Heart left ventricle (tissue), 16 donors: ENCODE measurements around the gene PLEKHA7. TPM values are rescaled to one million over a fixed set of nuclear protein-coding genes. Genes with fewer than 3 reads are reported as not detected.

ENCODE experiments used
- ATAC-seq, 4 donors: fragments of 200-7000 bp; cut with Tn5 transposase; one replicate each; pipeline ENCODE4 v1.9.1; 2020 to 2022; ENCODE audit warnings: moderate library complexity in 4 of 4, mild to moderate bottlenecking in 3 of 4, moderate number of reproducible peaks in 1 of 4
- DNase-seq, 5 donors: peaks; one replicate each; pipeline ENCODE4 v3.0.0-alpha.2; 2020
- H3K27ac ChIP-seq, 12 donors: fragments of 200-600 bp; sonication (generic) in 4 of 12; one replicate each; pipeline versions ENCODE4 v1.5.0 to v1.8.0; 2016 to 2022; ENCODE audit warnings: mild to moderate bottlenecking in 2 of 12
- H3K27me3 ChIP-seq, 9 donors: fragments of 200-600 bp; sonication (generic) in 2 of 9; one replicate each; pipeline versions ENCODE4 v1.5.1 to v1.8.0; 2016 to 2022; ENCODE audit warnings: mild to moderate bottlenecking in 3 of 9
- H3K36me3 ChIP-seq, 9 donors: fragments of 200-600 bp; sonication (generic) in 2 of 9; one replicate each; pipeline versions ENCODE4 v1.5.0 to v1.8.0; 2018 to 2022; ENCODE audit warnings: mild to moderate bottlenecking in 2 of 9
- H3K4me1 ChIP-seq, 12 donors: fragments of 200-600 bp; sonication (generic) in 4 of 12; one replicate each; pipeline versions ENCODE4 v1.5.0 to v1.8.0; 2016 to 2022; ENCODE audit warnings: mild to moderate bottlenecking in 3 of 12
- H3K4me3 ChIP-seq, 12 donors: fragments of 200-600 bp; sonication (generic) in 4 of 12; one replicate each; pipeline versions ENCODE4 v1.5.0 to v1.8.0; 2017 to 2022; ENCODE audit warnings: mild to moderate bottlenecking in 9 of 12, moderate library complexity in 4 of 12
- H3K9me3 ChIP-seq, 12 donors: fragments of 200-600 bp; sonication (generic) in 4 of 12; one replicate each; pipeline versions ENCODE4 v1.5.0 to v1.8.0; 2016 to 2022; ENCODE audit warnings: mild to moderate bottlenecking in 1 of 12
- POLR2A ChIP-seq, 2 donors: fragments of 450-650 bp; IDR thresholded peaks; one replicate each; pipeline ENCODE4 v1.6.1; 2017; ENCODE audit warnings: antibody characterized with exemption in 2 of 2, mild to moderate bottlenecking in 2 of 2, moderate library complexity in 2 of 2
- WGBS, 4 donors: extraction: QIAGEN DNeasy Blood & Tissue Kit in 2 of 4; methylation state at CpG; one replicate each; pipeline versions ENCODE4 v1.1.5 to v1.1.7; 2013 to 2018; 5-methylcytosine and 5-hydroxymethylcytosine counted together
- intact Hi-C, 10 donors: fragments of 100-400 bp; cut with DNase I; formaldehyde crosslinking; loops; one replicate each; pipeline versions ENCODE4 v1.11.1 to v1.14.2; 2022
- polyA plus RNA-seq, 2 donors: library from polyadenylated mRNA; stranded (reverse); fragments of 200-250 nt; gene quantifications; one replicate each; pipeline ENCODE4 v1.2.3, GENCODE V29; 2013
- total RNA-seq, 9 donors: library from RNA; depleted of rRNA in 2 of 9; stranded (reverse); fragments of >200 nt in 2 of 9; fragmentation: NEBNext Ultra II Directional in 3 of 9; extraction: Animal tissue kit (Norgen Biotek cat#: 25700) in 3 of 9; gene quantifications; one replicate each; pipeline versions ENCODE4 v1.1.0 to v1.2.4, GENCODE V29; 2016 to 2023
- TF ChIP-seq, protein P1 (sequence below), 12 donors: fragments of 200-600 bp; sonication (generic) in 4 of 12; IDR thresholded peaks; one replicate each; pipeline versions ENCODE4 v1.5.0 to v1.8.0; 2018 to 2022; ENCODE audit warnings: antibody characterized with exemption in 12 of 12, mild to moderate bottlenecking in 5 of 12
- donor health status: ischemic (EF 13 %, LVEDD 7.1; RV severe dilation, severe dysfunction).
- donor health status: healthy with polysubstance abuse.
- donor health status: DM: no; HTN: yes; CAD: no.
- donor health status: DM: no; HTN: no; CAD: no.
- donor health status: ischemic (EF 25% LVEDD 6.9; RV normal size, moderate dysfunction).
- donor health status: ischemic (EF 25% LVEDD 5.7; RV mildly dilated, moderate dysfunction).
- donor health status: healthy.
- donor health status: DM: yes; HTN: yes; CAD: no.
- donor health status: ischemic (EF 35%, LVEDD 5.7; RV mildly dilated, moderate dysfunction).
- donor health status: nonischemic (EF 11% LVEDD 7.7; RV severe dilation, severe dysfunction).
- donor health status: DM: yes; HTN: yes; CAD: no.
- donor health status: PGD.
- donor health status: ischemic (EF 29% LVEDD 5.4; RV normal size, mild dysfunction).
- donor health status: nonischemic (EF 23%, LVEDD 6.1; RV moderate dilation, normal function).

PLEKHA7 gene
- total and polyA plus RNA-seq, 11 donors: 13.1 to 57.5 (median 23.5) TPM

DNA sequence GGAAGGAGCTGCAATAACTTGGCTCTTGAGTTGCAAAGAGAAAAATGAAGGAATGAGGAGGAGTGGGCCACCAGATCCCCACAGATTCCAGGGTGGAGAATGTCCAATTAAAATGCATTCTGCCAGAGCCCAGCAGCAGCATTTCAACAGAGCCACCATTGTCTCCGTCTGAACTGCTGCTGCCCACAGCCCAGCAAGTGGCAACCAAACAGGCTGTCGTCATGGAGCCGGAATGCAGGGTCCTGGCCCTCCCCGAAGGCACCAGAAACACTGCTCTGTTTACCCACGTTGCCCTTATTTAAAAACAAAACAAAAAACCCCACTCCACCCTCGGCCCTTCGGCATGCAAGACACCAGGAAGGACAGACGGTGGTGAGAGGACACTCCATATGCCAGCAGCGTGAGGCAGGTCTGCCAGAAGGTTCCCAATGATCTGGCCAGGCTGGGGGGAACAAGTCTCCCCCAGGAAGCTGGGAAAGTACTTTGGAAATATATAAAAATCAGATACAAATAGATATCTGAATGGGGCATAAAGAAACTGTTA lies 32.5 kb downstream of the PLEKHA7 start:
- peak in 1 of 5 donors; percentile 35 for DNase-seq
- H3K36me3 ChIP-seq: no peaks in the 10 kb centered on the region
- H3K27me3 ChIP-seq: no peaks in the 10 kb centered on the region
- intact Hi-C loops: no loop called here
- peak overlapping the region in 2 of 12 donors; percentile 19 to 42 for H3K27ac ChIP-seq
- ATAC-seq: peak in 3 of 4 donors; percentile 43 to 67 (median 57)
- no peaks in the 10 kb centered on the region for H3K9me3 ChIP-seq
- H3K4me3 ChIP-seq: no peak overlapping the region
- peaks cover 0 to 19% (median 7%) of the 10 kb centered on the region in 12 donors for H3K4me1 ChIP-seq
- TF ChIP-seq, protein P1, sequence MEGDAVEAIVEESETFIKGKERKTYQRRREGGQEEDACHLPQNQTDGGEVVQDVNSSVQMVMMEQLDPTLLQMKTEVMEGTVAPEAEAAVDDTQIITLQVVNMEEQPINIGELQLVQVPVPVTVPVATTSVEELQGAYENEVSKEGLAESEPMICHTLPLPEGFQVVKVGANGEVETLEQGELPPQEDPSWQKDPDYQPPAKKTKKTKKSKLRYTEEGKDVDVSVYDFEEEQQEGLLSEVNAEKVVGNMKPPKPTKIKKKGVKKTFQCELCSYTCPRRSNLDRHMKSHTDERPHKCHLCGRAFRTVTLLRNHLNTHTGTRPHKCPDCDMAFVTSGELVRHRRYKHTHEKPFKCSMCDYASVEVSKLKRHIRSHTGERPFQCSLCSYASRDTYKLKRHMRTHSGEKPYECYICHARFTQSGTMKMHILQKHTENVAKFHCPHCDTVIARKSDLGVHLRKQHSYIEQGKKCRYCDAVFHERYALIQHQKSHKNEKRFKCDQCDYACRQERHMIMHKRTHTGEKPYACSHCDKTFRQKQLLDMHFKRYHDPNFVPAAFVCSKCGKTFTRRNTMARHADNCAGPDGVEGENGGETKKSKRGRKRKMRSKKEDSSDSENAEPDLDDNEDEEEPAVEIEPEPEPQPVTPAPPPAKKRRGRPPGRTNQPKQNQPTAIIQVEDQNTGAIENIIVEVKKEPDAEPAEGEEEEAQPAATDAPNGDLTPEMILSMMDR (IDR thresholded peaks at IDR 0.05): no peak
- TF ChIP-seq POLR2A (IDR thresholded peaks at IDR 0.05): no peak
- 35 to 47% (median 39%) methylated on average over 9 of the region's 9 CpGs for WGBS, 4 donors

DNA sequence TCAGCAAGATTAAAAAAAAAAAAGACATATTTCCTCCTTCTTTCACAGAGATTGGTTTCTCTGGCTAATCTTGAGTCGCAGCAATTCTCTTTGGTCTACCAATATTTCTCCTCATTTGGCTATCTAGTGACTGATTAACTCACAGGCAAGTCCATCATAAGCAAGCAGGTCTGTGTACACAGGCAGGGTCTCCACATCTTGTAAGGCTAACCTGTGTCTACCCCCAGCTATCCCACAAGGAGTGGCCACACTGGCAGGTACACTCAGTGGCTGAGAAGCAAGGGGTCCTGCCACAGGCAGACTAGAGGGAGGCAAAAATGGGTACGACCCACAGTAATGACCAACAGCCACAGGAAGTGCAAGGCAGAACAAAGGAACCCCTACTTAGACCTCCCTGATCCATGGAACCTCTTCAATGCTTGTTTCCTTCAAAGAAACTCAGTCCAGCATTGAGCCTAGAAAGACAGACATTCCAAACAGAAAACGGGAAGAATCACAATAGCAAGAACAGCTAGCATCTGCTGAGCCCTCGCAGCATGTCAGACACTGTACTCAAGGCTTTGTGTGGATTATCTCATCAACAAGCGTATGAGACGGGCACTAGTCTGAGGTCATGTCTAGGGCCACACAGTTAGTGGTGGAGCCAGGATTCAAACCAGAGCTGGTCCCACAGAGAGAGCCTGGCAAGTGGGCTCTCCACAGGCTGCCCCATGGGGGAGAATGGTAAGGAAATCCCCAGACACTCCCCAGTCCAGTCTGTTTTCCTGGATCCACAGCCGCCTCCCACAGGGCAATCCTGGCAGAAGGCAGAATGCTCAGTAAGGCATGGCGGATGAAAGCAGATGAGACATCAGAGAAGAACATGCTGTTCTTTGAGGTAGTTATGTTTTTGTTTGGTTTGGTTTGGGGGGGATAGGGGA lies 34.3 kb downstream of the PLEKHA7 start:
- no peaks in the 10 kb centered on the region for H3K9me3 ChIP-seq
- no peak overlapping the region for H3K4me3 ChIP-seq
- H3K4me1 ChIP-seq: peaks cover 0 to 13% (median 4%) of the 10 kb centered on the region in 12 donors
- H3K36me3 ChIP-seq: no peaks in the 10 kb centered on the region
- no peak for TF ChIP-seq POLR2A (IDR thresholded peaks at IDR 0.05)
- TF ChIP-seq, protein P1 (IDR thresholded peaks at IDR 0.05): no peak
- no peaks in the 10 kb centered on the region for H3K27me3 ChIP-seq
- WGBS, 4 donors: 82 to 84% (median 83%) methylated on average over 8 of the region's 8 CpGs
- ATAC-seq: no peak
- intact Hi-C loops: loop anchor here in 1 of 10 donors (5.0 kb wide), 1 partner anchor 42 kb away; no protein-coding TSS in a partner anchor
- DNase-seq: no peak
- no peak overlapping the region for H3K27ac ChIP-seq

DNA sequence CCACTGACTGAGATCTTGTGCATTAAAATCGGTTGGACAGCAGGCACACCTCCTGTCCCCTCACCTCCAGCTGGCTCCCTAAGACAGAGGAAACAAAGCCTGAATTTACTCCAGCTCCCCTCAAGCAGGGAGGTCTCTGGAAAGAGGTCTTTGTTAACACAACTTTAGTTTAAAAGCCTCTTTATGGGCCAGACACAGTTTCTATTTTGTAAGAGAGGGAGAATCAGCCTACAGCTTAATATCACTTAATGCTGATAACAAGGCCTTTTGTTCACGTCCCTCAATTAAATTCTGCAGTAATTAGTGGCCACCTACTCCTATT lies 36.3 kb downstream of the PLEKHA7 start:
- Histone ChIP-seq H3K36me3 (no peaks in the 10 kb centered on the region), H3K27ac (no peak overlapping the region), H3K4me1 (peaks cover 0 to 13% (median 4%) of the 10 kb centered on the region in 12 donors), H3K4me3 (no peak overlapping the region), H3K27me3 (no peaks in the 10 kb centered on the region), H3K9me3 (no peaks in the 10 kb centered on the region)
- WGBS, 4 donors: 68 to 80% (median 73%) methylated on average over 2 of the region's 2 CpGs
- no peak for DNase-seq
- intact Hi-C loops: loop anchor here in 1 of 10 donors (5.0 kb wide), 1 partner anchor 44 kb away; no protein-coding TSS in a partner anchor
- no peak for ATAC-seq
- TF ChIP-seq, protein P1 (IDR thresholded peaks at IDR 0.05): no peak
- TF ChIP-seq POLR2A (IDR thresholded peaks at IDR 0.05): no peak
